OCI-LY7 (cell line): Measurements from ENCODE around the gene PDCD1LG2.

Source experiments
- EZH2phosphoT487 ChIP-seq: fragments of 200-600 bp; sonication (generic); IDR thresholded peaks from 2 replicates; pipeline ENCODE4 v1.6.1; 2018; ENCODE audit warnings: low read depth, borderline replicate concordance, mild to moderate bottlenecking, mixed run types, antibody characterized with exemption, low read length, moderate library complexity, mixed read lengths
- TF ChIP-seq, protein P1 (sequence below): fragments of 200-600 bp; sonication (generic); conservative IDR thresholded peaks from 2 replicates; pipeline ENCODE4 v1.5.1; 2014; ENCODE audit warnings: mild to moderate bottlenecking, antibody characterized with exemption, low read length, moderate library complexity, mixed read lengths

DNA sequence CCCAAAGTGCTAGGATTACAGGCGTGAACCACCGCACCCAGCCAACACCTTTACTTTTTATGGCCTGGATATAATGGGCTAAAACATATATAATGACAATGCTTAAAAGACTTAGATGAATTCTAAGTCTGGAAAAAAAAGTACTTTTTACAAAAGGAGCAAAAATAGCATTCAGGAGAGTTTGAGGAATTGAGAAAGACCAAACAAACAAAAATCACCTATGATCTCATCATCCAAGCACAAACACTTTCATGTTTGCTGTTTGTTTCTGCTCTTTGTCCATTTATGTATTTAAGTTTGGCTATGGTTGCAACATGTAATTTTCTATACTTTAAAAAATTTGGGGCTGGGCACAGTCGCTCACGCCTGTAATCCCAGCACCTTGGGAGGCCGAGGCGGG is 63.8 kb downstream of the PDCD1LG2 start:
- TF ChIP-seq, protein P1, sequence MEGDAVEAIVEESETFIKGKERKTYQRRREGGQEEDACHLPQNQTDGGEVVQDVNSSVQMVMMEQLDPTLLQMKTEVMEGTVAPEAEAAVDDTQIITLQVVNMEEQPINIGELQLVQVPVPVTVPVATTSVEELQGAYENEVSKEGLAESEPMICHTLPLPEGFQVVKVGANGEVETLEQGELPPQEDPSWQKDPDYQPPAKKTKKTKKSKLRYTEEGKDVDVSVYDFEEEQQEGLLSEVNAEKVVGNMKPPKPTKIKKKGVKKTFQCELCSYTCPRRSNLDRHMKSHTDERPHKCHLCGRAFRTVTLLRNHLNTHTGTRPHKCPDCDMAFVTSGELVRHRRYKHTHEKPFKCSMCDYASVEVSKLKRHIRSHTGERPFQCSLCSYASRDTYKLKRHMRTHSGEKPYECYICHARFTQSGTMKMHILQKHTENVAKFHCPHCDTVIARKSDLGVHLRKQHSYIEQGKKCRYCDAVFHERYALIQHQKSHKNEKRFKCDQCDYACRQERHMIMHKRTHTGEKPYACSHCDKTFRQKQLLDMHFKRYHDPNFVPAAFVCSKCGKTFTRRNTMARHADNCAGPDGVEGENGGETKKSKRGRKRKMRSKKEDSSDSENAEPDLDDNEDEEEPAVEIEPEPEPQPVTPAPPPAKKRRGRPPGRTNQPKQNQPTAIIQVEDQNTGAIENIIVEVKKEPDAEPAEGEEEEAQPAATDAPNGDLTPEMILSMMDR, result no peak
- TF ChIP-seq EZH2phosphoT487, result no peak
